Stimulated activated CD8-positive, alpha-beta memory T cell treated with anti-CD3 and anti-CD28 coated beads, Interleukin-7, amount 100 ng/mL, for 24 hours (primary cell): ENCODE results near the gene DHRSX.
"Not testable (repeated sequence)": the region's sequence is repeated elsewhere in the genome, so short reads cannot be mapped to it uniquely, and the experiment has no call there.

Source experiments
- DNase-seq: peaks from one replicate; pipeline ENCODE4 v3.0.0-alpha.2; 2020; ENCODE audit warnings: low read depth

Gene DHRSX

GRCh38 chrX:2211667-2212066 lies 289.1 kb downstream of the DHRSX start:
- not testable (repeated sequence) for DNase-seq

- no peak for DNase-seq
These were observed 307.5 kb downstream of the DHRSX start for GRCh38 chrX:2193273-2193592.

- no peak for DNase-seq
These were observed 308.0 kb downstream of the DHRSX start for GRCh38 chrX:2192584-2193272.

GRCh38 chrX:2188840-2189239 lies 311.9 kb downstream of the DHRSX start:
- DNase-seq, result no peak

GRCh38 chrX:2188330-2188792 lies 312.4 kb downstream of the DHRSX start:
- no peak for DNase-seq

GRCh38 chrX:2187352-2188115 lies 313.2 kb downstream of the DHRSX start:
- DNase-seq, result no peak

GRCh38 chrX:2185341-2186082 lies 315.3 kb downstream of the DHRSX start:
- no peak for DNase-seq

- no peak for DNase-seq
These were observed 316.7 kb downstream of the DHRSX start for GRCh38 chrX:2184089-2184488.

GRCh38 chrX:2183193-2183725 lies 317.5 kb downstream of the DHRSX start:
- DNase-seq, result no peak

GRCh38 chrX:2177541-2177940 lies 323.2 kb downstream of the DHRSX start:
- DNase-seq, result no peak

GRCh38 chrX:2176733-2177132 lies 324.0 kb downstream of the DHRSX start:
- no peak for DNase-seq

GRCh38 chrX:2176274-2176673 lies 324.5 kb downstream of the DHRSX start:
- DNase-seq, result no peak

GRCh38 chrX:2172359-2172758 lies 328.4 kb downstream of the DHRSX start:
- DNase-seq, result no peak
